K562 (cell line): ENCODE data around the gene EEFSEC. TPM values are rescaled to one million over a fixed set of nuclear protein-coding genes. Genes with fewer than 3 reads are reported as not detected.
A peak's percentile ranks its signal among the peaks of the same experiment; 100 is the strongest.

Experiments
- ASH1L ChIP-seq: fragments of 450-650 bp; IDR thresholded peaks from 2 replicates; pipeline ENCODE4 v1.6.1; 2018; ENCODE audit warnings: borderline replicate concordance, mild to moderate bottlenecking, low read depth; ENCODE audit not compliant: partially characterized antibody
- CBX3 ChIP-seq, 2 experiments: IDR thresholded peaks; 1 replicate in 1 of 2; 2 replicates in 1 of 2; pipeline ENCODE4 v1.6.1; 2012; ENCODE audit warnings: inconsistent platforms in 2 of 2, low read length in 2 of 2, borderline replicate concordance in 1 of 2, control low read depth in 1 of 2
- CEBPB ChIP-seq: fragments of 450-650 bp; IDR thresholded peaks from 2 replicates; pipeline ENCODE4 v1.6.1; 2016; ENCODE audit warnings: missing genetic modification characterization, missing compliant biosample characterization
- DEAF1 ChIP-seq: fragments of 450-650 bp; formaldehyde crosslinking; IDR thresholded peaks from 2 replicates; pipeline ENCODE4 v1.4.0; 2020; ENCODE audit warnings: mild to moderate bottlenecking, moderate library complexity
- FOXM1 ChIP-seq, 2 experiments: fragments of 450-650 bp in 1 of 2; sonication (generic) in 1 of 2; formaldehyde crosslinking in 1 of 2; IDR thresholded peaks; 2 replicates each; pipeline versions ENCODE4 v1.6.1 to v1.9.0; 2017 to 2022; ENCODE audit warnings: low read depth in 2 of 2, mild to moderate bottlenecking in 2 of 2, missing genetic modification reagents in 1 of 2, moderate library complexity in 1 of 2
- PURB ChIP-seq: sonication (generic); formaldehyde crosslinking; IDR thresholded peaks from 2 replicates; pipeline ENCODE4 v1.9.0; 2021; ENCODE audit warnings: low read depth, mild to moderate bottlenecking, missing genetic modification reagents
- RCOR1 ChIP-seq, 2 experiments: IDR thresholded peaks; 2 replicates each; pipeline ENCODE4 v1.6.1; 2012; ENCODE audit warnings: low read depth in 2 of 2, low read length in 2 of 2, borderline replicate concordance in 1 of 2, improper control_type of control experiment in 1 of 2
- SOX6 ChIP-seq: fragments of 450-650 bp; IDR thresholded peaks from 2 replicates; pipeline ENCODE4 v1.6.1; 2014; ENCODE audit warnings: mild to moderate bottlenecking
- TSC22D4 ChIP-seq: fragments of 450-650 bp; IDR thresholded peaks from 2 replicates; pipeline ENCODE4 v1.6.1; 2016; ENCODE audit warnings: missing genetic modification characterization, missing biosample characterization, control low read depth
- polyA plus RNA-seq, 8 experiments: library from polyadenylated mRNA; depleted of rRNA in 4 of 8; stranded (reverse) in 5 of 8; unstranded in 3 of 8; fragments of >200 nt; fragmentation: Nextera tagmentation in 2 of 8; fragmentation: Illumina TruSeq in 1 of 8; extraction: Ambion mirVana in 2 of 8; extraction: Trizol in 1 of 8; gene quantifications; 2 replicates each; pipeline versions ENCODE4 v1.2.1 to v1.2.3, GENCODE V29; 2011 to 2014; ENCODE audit warnings: inconsistent platforms in 1 of 8, missing spikeins in 1 of 8
- total RNA-seq, 7 experiments: library from RNA; depleted of rRNA in 6 of 7; stranded (reverse); fragments of >200 nt in 6 of 7; fragmentation: Illumina TruSeq in 2 of 7; extraction: Trizol in 2 of 7; gene quantifications; 2 replicates each; pipeline versions ENCODE4 v1.2.1 to v1.2.3, GENCODE V29; 2011 to 2021; ENCODE audit warnings: low replicate concordance in 1 of 7
- TF ChIP-seq, protein P1 (sequence below), 2 experiments: fragments of 150-350 bp in 1 of 2; IDR thresholded peaks; 2 replicates each; pipeline ENCODE4 v1.6.1; 2012 to 2016; ENCODE audit warnings: low read depth in 2 of 2, low read length in 2 of 2, mild to moderate bottlenecking in 1 of 2, moderate library complexity in 1 of 2
- TF ChIP-seq, protein P2 (sequence below): sonication (generic); formaldehyde crosslinking; IDR thresholded peaks from 2 replicates; pipeline ENCODE4 v1.8.0; 2022; ENCODE audit warnings: mild to moderate bottlenecking, missing genetic modification reagents

The EEFSEC gene
- total and polyA plus RNA-seq, 9 of the 15 experiments (the other 6 are each of a cell fraction or from before 2014, with no cell fraction given) = 0.35 to 11.8 (median 7.7) TPM

DNA sequence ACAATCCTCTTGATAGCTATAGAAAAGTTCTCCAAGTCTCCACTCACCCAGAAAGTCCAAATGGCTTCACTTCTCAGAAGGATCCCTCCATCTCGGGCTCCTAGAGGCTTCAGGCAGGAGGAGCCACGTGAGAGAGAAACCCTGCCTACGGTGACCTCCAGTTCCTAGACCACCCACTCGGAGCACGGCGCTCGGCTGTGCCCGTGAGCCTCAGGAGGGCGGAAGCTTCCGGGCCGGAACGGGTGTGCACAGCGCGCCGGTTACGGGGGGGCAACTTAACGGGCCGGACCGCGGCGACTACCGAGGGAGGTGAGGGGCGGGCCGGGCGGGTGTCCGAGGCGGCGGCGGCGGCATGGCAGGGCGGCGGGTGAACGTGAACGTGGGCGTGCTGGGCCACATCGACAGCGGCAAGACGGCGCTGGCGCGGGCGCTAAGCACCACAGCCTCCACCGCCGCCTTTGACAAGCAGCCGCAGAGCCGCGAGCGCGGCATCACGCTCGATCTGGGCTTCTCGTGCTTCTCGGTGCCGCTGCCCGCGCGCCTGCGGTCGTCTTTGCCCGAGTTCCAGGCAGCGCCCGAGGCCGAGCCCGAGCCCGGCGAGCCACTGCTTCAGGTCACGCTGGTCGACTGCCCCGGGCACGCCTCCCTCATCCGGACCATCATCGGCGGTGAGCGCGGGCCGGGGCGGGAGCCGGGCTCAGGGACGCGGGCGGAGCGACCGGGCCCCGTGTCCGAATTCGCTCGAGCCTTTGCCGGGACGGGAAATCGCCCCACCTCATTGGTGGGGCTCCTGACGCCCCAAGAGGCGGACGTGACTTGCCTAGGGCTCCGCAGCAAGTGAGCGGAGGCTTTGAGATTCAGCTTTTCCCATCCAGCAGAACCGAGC is at the start of gene EEFSEC (continued):
- TF ChIP-seq DEAF1 (CRISPR knock-in tag) (0 out of 2 replicates have a peak, but pooled peaks have one; percentile 11), CEBPB (tag) (no peak), FOXM1 (IDR thresholded peaks at IDR 0.05; ENCODE audit: low read depth) (0 out of 2 replicates have a peak, but pooled peaks have one; percentile 8), FOXM1 (CRISPR knock-in tag; IDR thresholded peaks at IDR 0.05; ENCODE audit: low read depth) (no peak), SOX6 (no peak), CBX3 (IDR thresholded peaks at IDR 0.05; ENCODE audit: borderline replicate concordance in 1 of 2, low read length in 2 of 2) (peak in 1 of 2 experiments; percentile 77; a peak in 1 of 3 replicates), PURB (CRISPR knock-in tag) (no peak), RCOR1 (IDR thresholded peaks at IDR 0.05; ENCODE audit: borderline replicate concordance in 1 of 2, low read depth in 2 of 2, low read length in 2 of 2) (no peak), TSC22D4 (tag) (no peak), ASH1L (no peak)
- TF ChIP-seq, protein P1, sequence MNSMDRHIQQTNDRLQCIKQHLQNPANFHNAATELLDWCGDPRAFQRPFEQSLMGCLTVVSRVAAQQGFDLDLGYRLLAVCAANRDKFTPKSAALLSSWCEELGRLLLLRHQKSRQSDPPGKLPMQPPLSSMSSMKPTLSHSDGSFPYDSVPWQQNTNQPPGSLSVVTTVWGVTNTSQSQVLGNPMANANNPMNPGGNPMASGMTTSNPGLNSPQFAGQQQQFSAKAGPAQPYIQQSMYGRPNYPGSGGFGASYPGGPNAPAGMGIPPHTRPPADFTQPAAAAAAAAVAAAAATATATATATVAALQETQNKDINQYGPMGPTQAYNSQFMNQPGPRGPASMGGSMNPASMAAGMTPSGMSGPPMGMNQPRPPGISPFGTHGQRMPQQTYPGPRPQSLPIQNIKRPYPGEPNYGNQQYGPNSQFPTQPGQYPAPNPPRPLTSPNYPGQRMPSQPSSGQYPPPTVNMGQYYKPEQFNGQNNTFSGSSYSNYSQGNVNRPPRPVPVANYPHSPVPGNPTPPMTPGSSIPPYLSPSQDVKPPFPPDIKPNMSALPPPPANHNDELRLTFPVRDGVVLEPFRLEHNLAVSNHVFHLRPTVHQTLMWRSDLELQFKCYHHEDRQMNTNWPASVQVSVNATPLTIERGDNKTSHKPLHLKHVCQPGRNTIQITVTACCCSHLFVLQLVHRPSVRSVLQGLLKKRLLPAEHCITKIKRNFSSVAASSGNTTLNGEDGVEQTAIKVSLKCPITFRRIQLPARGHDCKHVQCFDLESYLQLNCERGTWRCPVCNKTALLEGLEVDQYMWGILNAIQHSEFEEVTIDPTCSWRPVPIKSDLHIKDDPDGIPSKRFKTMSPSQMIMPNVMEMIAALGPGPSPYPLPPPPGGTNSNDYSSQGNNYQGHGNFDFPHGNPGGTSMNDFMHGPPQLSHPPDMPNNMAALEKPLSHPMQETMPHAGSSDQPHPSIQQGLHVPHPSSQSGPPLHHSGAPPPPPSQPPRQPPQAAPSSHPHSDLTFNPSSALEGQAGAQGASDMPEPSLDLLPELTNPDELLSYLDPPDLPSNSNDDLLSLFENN (IDR thresholded peaks at IDR 0.05; ENCODE audit: low read depth in 2 of 2, low read length in 2 of 2) = 0 out of 4 replicates have a peak, but pooled peaks of 1 of the 2 experiments have one; percentile 15
- TF ChIP-seq, protein P2, sequence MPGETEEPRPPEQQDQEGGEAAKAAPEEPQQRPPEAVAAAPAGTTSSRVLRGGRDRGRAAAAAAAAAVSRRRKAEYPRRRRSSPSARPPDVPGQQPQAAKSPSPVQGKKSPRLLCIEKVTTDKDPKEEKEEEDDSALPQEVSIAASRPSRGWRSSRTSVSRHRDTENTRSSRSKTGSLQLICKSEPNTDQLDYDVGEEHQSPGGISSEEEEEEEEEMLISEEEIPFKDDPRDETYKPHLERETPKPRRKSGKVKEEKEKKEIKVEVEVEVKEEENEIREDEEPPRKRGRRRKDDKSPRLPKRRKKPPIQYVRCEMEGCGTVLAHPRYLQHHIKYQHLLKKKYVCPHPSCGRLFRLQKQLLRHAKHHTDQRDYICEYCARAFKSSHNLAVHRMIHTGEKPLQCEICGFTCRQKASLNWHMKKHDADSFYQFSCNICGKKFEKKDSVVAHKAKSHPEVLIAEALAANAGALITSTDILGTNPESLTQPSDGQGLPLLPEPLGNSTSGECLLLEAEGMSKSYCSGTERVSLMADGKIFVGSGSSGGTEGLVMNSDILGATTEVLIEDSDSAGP = no peak
